HG03159 (cell line): ENCODE results near the gene SLC22A23.
"Not testable (repeated sequence)": the region's sequence is repeated elsewhere in the genome, so short reads cannot be mapped to it uniquely, and the experiment has no call there.

Experiments used
- ATAC-seq: cut with Tn5 transposase; IDR thresholded peaks from one replicate; pipeline ENCODE4 v1.9.1; 2021; ENCODE audit warnings: mild to moderate bottlenecking, moderate library complexity; ENCODE audit not compliant: unreplicated experiment

Gene SLC22A23

GRCh38 chr6:3252369-3252768 lies 204.5 kb downstream of the SLC22A23 start:
- no peak for ATAC-seq

- ATAC-seq, result peak; percentile 86
These were observed 205.2 kb downstream of the SLC22A23 start for GRCh38 chr6:3251462-3252314.

GRCh38 chr6:3250231-3250675 lies 206.6 kb downstream of the SLC22A23 start:
- ATAC-seq, result no peak

- no peak for ATAC-seq
These were observed 207.0 kb downstream of the SLC22A23 start for GRCh38 chr6:3249821-3250220.

- ATAC-seq, result no peak
These were observed 209.3 kb downstream of the SLC22A23 start for GRCh38 chr6:3247255-3248146.

DNA sequence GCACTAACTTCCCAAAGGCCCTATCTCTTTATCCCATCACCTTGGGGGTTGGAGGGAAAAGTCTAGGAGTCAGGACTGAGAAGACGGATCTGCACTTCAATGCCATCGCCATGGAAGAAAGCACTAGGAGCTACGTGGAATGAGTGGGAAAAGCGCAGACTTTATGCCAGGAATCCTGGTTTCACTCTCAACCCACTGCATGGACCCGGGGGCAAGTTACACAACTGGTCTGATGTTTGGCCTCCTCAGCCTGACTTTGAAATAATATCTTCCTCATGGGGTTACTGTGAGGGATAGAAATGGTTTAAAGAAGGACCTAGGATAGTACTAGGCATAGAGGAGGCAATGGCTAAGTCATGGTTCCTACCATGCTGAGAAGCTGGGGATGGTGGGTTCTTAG lies 211.6 kb downstream of the SLC22A23 start:
- ATAC-seq, result no peak

- not testable (repeated sequence) for ATAC-seq
These were observed 212.1 kb downstream of the SLC22A23 start for GRCh38 chr6:3244832-3245161.

DNA sequence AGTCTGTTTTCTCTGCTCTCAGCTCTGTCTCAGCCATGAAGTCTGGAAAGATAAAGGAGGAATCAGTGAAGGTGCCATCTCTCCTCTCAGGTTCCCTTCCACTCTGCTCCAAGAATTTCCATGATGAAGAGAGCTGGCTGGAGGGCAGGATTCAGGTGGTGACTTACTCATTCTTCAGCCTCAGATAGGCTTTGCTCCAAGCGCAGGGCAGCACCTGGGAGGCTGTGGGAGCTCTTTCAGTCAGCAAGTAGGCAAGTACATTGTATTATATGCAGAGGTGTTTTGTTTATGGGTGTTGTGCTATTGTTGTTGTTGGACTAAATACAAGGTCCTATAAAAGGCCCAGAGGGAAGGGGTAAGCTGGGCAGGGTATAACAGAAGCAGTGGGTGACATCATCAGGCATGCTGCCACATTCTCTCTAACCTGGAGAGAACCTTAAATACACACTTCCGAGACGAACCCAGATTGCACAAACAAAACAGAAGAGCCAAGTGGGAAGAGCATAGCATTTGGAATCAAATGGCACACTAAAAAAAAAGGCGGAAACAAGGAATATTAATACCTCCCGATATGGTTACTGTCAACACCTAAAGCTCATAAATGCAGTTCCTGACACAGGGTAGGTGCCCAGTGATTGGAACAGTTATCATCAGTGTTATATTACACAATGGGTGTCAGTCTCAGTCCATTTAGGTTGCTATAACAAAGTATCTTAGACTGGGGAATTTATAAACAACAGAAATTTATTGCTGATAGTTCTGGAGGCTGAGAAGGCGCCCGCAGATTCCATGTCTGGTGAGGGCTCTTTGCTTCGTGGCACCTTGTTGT lies 212.6 kb downstream of the SLC22A23 start:
- ATAC-seq, result no peak

DNA sequence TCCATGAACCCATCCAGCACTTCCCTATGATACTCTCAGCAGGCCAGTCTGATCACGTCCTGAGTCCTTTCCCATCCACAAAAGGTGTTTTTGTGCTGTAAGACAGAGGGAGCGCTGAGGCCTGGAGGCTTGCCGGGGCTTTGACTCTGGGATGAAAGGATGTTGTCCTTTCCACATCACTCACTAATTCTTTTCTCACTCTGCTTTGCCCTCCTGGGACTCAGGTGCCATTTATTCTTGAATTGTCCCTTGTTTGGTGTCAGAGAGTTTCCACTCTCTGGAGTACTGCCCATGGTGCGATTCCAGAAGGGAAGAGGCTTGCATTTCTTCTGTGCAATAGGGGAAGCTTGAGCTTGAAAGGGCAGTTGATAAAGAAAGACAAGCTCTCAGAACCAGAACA lies 214.1 kb downstream of the SLC22A23 start:
- no peak for ATAC-seq

DNA sequence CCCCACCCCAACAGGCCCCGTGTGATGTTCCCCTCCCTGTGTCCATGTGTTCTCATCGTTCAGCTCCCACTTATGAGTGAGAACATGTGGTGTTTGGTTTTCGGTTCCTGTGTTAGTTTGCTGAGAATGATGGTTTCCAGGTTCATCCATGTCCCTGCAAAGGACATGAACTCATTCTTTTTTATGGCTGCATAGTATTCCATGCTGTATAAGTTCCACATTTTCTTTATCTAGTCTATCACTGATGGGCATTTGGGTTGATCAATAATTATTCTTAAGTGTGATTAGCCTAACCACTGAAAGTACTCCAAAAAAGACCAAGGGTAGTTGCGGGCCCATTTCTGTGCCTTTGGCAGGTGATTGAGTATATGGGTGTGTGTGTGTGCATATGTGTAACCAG lies 215.1 kb downstream of the SLC22A23 start:
- ATAC-seq, result not testable (repeated sequence)

GRCh38 chr6:3240595-3240994 lies 216.3 kb downstream of the SLC22A23 start:
- ATAC-seq, result no peak

GRCh38 chr6:3239110-3239830 lies 217.6 kb downstream of the SLC22A23 start:
- ATAC-seq, result no peak

GRCh38 chr6:3237761-3238662 lies 218.8 kb downstream of the SLC22A23 start:
- no peak for ATAC-seq

- no peak for ATAC-seq
These were observed 220.8 kb downstream of the SLC22A23 start for GRCh38 chr6:3236005-3236404.

DNA sequence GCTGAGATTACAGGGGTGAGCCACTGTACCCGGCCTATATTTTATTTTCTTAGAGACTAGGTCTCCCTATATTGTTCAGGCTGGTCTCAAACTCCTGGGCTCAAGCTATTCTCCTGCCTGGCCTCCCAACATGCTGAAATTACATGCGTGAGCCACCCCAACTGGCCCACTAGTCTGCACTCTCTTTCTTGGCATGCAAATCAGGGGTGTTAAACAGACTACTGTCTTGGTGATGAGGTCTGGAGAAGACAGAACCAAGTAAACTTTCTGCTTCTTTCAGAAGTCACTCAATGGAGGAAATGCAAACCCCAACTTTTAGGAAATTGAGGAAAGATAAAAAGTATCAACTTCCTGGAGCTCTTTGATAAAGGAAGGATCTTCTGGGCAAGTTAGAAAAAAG lies 221.4 kb downstream of the SLC22A23 start:
- peak; percentile 52 for ATAC-seq

GRCh38 chr6:3233904-3234303 lies 222.9 kb downstream of the SLC22A23 start:
- ATAC-seq, result no peak

- no peak for ATAC-seq
These were observed 223.5 kb downstream of the SLC22A23 start for GRCh38 chr6:3233321-3233720.

- ATAC-seq, result no peak
These were observed 224.6 kb downstream of the SLC22A23 start for GRCh38 chr6:3232017-3232945.
